Fibroblast of lung (primary cell): ENCODE measurements around the gene ZNRF4. TPM values are rescaled to one million over a fixed set of nuclear protein-coding genes. Genes with fewer than 3 reads are reported as not detected.

ENCODE experiments used
- DNase-seq, 2 donors: peaks; one replicate each; pipeline versions ENCODE4 v3.0.0 to v3.0.0-alpha.2; 2010; ENCODE audit warnings: low read depth in 2 of 2
- H2AFZ ChIP-seq: 2 replicates; pipeline ENCODE4 v1.5.1; 2012; ENCODE audit warnings: low read length, control low read depth, inconsistent platforms
- H3K27ac ChIP-seq: 2 replicates; pipeline ENCODE4 v1.5.1; 2011; ENCODE audit warnings: low read length, control low read depth; ENCODE audit not compliant: insufficient read depth
- H3K27me3 ChIP-seq: 2 replicates; pipeline ENCODE4 v1.5.1; 2011; ENCODE audit warnings: mild to moderate bottlenecking, low read length; ENCODE audit not compliant: control insufficient read depth, insufficient read depth
- H3K36me3 ChIP-seq: 2 replicates; pipeline ENCODE4 v1.5.1; 2011; ENCODE audit warnings: low read length; ENCODE audit not compliant: control insufficient read depth, insufficient read depth
- H3K4me1 ChIP-seq: 2 replicates; pipeline ENCODE4 v1.5.1; 2011; ENCODE audit warnings: low read length; ENCODE audit not compliant: control insufficient read depth, insufficient read depth; ENCODE audit errors: extremely low read depth
- H3K4me2 ChIP-seq: 2 replicates; pipeline ENCODE4 v1.5.1; 2011; ENCODE audit warnings: low read length, control low read depth; ENCODE audit not compliant: insufficient read depth; ENCODE audit errors: extremely low read depth
- H3K4me3 ChIP-seq, 4 experiments: fragments of 200-600 bp in 1 of 4; sonication (generic) in 1 of 4; replicated peaks in 1 of 4; 2 replicates each; pipeline ENCODE4 v1.5.1; 2011 to 2016; ENCODE audit warnings: low read length in 4 of 4, low read depth in 3 of 4, mild to moderate bottlenecking in 3 of 4, control low read depth in 2 of 4, inconsistent platforms in 1 of 4, mixed read lengths in 1 of 4; ENCODE audit not compliant: insufficient read depth in 1 of 4; ENCODE audit errors: control extremely low read depth in 1 of 4
- H3K79me2 ChIP-seq: 2 replicates; pipeline ENCODE4 v1.5.1; 2012; ENCODE audit warnings: mild to moderate bottlenecking, low read length, inconsistent platforms; ENCODE audit not compliant: control insufficient read depth, insufficient read depth
- H3K9ac ChIP-seq: 2 replicates; pipeline ENCODE4 v1.5.1; 2011; ENCODE audit warnings: mild to moderate bottlenecking, low read length, control low read depth; ENCODE audit not compliant: insufficient read depth
- H3K9me3 ChIP-seq: 2 replicates; pipeline ENCODE4 v1.5.1; 2012; ENCODE audit warnings: low read depth, low read length; ENCODE audit not compliant: control insufficient read depth, insufficient read depth
- H4K20me1 ChIP-seq: 2 replicates; pipeline ENCODE4 v1.5.1; 2011; ENCODE audit warnings: low read length; ENCODE audit not compliant: control insufficient read depth, insufficient read depth; ENCODE audit errors: extremely low read depth
- EZH2 ChIP-seq: IDR thresholded peaks from 2 replicates; pipeline ENCODE4 v1.5.1; 2012; ENCODE audit warnings: low read length, control low read depth, mild to moderate bottlenecking; ENCODE audit errors: missing control alignments
- polyA plus RNA-seq, 2 donors: library from polyadenylated mRNA; depleted of rRNA in 1 of 2; stranded (reverse) in 1 of 2; unstranded in 1 of 2; fragments of >200 nt; gene quantifications; 2 replicates each; pipeline ENCODE4 v1.2.1, GENCODE V29; 2011 to 2012; ENCODE audit warnings: missing spikeins in 1 of 2
- total RNA-seq: library from RNA; depleted of rRNA; stranded (reverse); fragments of >200 nt; gene quantifications from 2 replicates; pipeline ENCODE4 v1.2.1, GENCODE V29; 2014
- TF ChIP-seq, protein P1 (sequence below), 2 donors: IDR thresholded peaks in 1 of 2; conservative IDR thresholded peaks in 1 of 2; 1 replicate in 1 of 2; 2 replicates in 1 of 2; pipeline ENCODE4 v1.5.1; 2011 to 2012; ENCODE audit warnings: low read length in 2 of 2, control low read depth in 1 of 2, inconsistent platforms in 1 of 2, low read depth in 1 of 2, mild to moderate bottlenecking in 1 of 2

The ZNRF4 gene
- total and polyA plus RNA-seq, 2 donors (not counting 1 experiment from before 2014, with no cell fraction given): not detected

DNA sequence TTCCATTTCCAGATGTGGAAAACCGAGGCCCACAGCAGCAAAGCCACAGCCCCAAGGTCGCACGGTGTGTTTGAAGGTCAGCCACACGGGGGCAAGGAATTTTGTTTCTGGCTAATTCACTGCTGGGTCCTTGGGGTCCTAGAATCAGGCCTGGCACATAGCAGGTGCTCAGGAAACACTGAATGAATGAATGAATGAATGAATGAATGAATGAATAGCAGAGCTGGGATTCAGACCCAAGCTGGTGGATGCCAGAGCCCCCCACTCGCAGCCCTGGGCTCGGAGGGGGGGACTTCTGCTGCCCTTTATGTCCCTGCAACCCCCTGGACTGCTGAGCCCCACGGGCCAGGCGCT is 37.0 kb downstream of the ZNRF4 start:
- no peak overlapping the region for H2AFZ ChIP-seq

DNA sequence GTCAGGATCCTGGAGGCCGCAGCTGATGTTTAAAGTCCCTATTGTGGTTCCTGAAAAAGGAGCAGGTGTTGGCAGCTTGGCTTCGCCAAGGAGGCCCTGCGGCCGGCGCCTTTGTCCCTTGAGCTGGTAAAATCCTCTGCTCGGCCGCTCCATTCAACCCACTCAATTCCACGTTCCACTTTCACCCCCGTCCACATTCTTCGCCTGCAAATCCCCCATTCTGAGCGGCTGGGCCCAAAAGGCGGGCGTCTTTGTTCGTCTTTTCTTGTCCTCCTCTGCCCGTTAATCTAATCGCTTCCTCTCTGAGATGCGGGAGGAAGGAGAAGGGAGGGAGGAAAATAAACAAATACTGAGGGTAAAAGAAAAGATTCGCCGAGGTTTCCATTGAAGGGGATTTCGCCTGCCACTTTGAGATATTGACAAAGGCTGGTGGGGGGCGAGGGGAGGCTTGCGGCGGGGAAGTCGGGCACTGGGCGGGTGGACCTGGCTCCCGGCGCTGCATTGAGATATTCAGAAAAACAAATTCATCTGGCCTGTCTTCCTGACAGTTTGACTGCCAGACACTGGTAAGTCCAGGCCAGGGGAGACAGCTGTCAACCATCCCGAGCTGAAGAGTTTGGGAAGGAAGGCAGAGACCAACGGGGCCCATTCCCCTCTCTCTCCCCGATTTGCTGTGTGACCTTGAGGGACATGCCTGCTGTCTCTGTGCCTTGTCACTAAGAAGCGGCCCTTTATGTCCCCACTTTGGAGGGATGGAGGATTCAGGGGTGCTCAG is 37.6 kb downstream of the ZNRF4 start:
- H3K79me2 ChIP-seq: no peaks in the 10 kb centered on the region
- H3K4me3 ChIP-seq: no peak overlapping the region
- no peaks in the 10 kb centered on the region for H3K36me3 ChIP-seq
- TF ChIP-seq EZH2: peak; percentile 61
- TF ChIP-seq, protein P1, sequence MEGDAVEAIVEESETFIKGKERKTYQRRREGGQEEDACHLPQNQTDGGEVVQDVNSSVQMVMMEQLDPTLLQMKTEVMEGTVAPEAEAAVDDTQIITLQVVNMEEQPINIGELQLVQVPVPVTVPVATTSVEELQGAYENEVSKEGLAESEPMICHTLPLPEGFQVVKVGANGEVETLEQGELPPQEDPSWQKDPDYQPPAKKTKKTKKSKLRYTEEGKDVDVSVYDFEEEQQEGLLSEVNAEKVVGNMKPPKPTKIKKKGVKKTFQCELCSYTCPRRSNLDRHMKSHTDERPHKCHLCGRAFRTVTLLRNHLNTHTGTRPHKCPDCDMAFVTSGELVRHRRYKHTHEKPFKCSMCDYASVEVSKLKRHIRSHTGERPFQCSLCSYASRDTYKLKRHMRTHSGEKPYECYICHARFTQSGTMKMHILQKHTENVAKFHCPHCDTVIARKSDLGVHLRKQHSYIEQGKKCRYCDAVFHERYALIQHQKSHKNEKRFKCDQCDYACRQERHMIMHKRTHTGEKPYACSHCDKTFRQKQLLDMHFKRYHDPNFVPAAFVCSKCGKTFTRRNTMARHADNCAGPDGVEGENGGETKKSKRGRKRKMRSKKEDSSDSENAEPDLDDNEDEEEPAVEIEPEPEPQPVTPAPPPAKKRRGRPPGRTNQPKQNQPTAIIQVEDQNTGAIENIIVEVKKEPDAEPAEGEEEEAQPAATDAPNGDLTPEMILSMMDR (conservative IDR thresholded peaks at IDR 0.05 in 1 of 2, IDR thresholded peaks at IDR 0.05 in 1 of 2; ENCODE audit: low read depth in 1 of 2, low read length in 2 of 2): no peak
- no peak overlapping the region for H3K27ac ChIP-seq
- no peak for DNase-seq
- no peaks in the 10 kb centered on the region for H3K4me1 ChIP-seq
- H4K20me1 ChIP-seq: no peaks in the 10 kb centered on the region
- H3K27me3 ChIP-seq: peaks cover 13% of the 10 kb centered on the region
- no peak overlapping the region for H2AFZ ChIP-seq
- H3K4me2 ChIP-seq: no peak overlapping the region
- H3K9ac ChIP-seq: no peak overlapping the region
- no peaks in the 10 kb centered on the region for H3K9me3 ChIP-seq

More for the DNA sequence above, 37.0 kb downstream of the ZNRF4 start:
- no peak overlapping the region for H3K27ac ChIP-seq
- no peaks in the 10 kb centered on the region for H3K9me3 ChIP-seq
- no peak overlapping the region for H3K4me3 ChIP-seq
- TF ChIP-seq, protein P1 (conservative IDR thresholded peaks at IDR 0.05 in 1 of 2, IDR thresholded peaks at IDR 0.05 in 1 of 2; ENCODE audit: low read depth in 1 of 2, low read length in 2 of 2): no peak
- no peak for TF ChIP-seq EZH2
- H3K4me2 ChIP-seq: no peak overlapping the region
- no peaks in the 10 kb centered on the region for H3K36me3 ChIP-seq
- H4K20me1 ChIP-seq: no peaks in the 10 kb centered on the region
- no peaks in the 10 kb centered on the region for H3K4me1 ChIP-seq
- no peak overlapping the region for H3K9ac ChIP-seq
- no peaks in the 10 kb centered on the region for H3K79me2 ChIP-seq
- no peak for DNase-seq
- peaks cover 13% of the 10 kb centered on the region for H3K27me3 ChIP-seq

DNA sequence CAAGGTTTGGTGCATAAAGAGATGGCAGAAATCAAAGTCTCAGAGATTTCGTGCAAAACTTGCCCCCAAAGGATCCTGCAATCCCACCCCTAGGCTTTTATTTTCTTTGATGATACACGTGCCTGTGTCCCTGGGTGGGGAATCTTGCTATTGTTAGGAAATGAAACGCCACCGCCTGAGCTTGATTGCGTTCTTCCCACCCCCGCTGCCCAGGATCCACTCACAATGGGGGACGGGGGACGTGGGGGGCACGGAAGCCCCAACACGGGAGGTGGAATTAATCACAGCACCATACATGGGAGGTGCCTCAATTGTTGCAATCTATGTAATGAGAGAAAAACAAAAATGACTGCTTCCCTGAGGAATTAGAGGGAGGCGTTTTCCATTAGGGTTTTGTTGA is 39.6 kb downstream of the ZNRF4 start:
- TF ChIP-seq, protein P1 (conservative IDR thresholded peaks at IDR 0.05 in 1 of 2, IDR thresholded peaks at IDR 0.05 in 1 of 2; ENCODE audit: low read depth in 1 of 2, low read length in 2 of 2): no peak
- no peak for TF ChIP-seq EZH2
- Histone ChIP-seq H3K4me1 (no peaks in the 10 kb centered on the region), H3K4me3 (no peak overlapping the region), H3K4me2 (no peak overlapping the region), H3K9me3 (no peaks in the 10 kb centered on the region), H3K36me3 (no peaks in the 10 kb centered on the region), H3K9ac (no peak overlapping the region), H3K27ac (no peak overlapping the region), H3K79me2 (no peaks in the 10 kb centered on the region), H3K27me3 (peaks cover 13% of the 10 kb centered on the region), H2AFZ (no peak overlapping the region), H4K20me1 (no peaks in the 10 kb centered on the region)
- DNase-seq: no peak
